GM18508 (cell line): ENCODE measurements around the gene GRIN3B.

Experiments
- ATAC-seq: cut with Tn5 transposase; IDR thresholded peaks from one replicate; pipeline ENCODE4 v1.9.1; 2021; ENCODE audit warnings: moderate number of reproducible peaks; ENCODE audit not compliant: insufficient read depth, unreplicated experiment

Gene GRIN3B

GRCh38 chr19:1053176-1054101, 53.2 kb downstream of the GRIN3B start:
- no peak for ATAC-seq

GRCh38 chr19:1054102-1055027, 54.1 kb downstream of the GRIN3B start:
- ATAC-seq, result no peak

- ATAC-seq, result no peak
Measured at GRCh38 chr19:1055028-1055425, 54.8 kb downstream of the GRIN3B start.

GRCh38 chr19:1055886-1056620, 55.8 kb downstream of the GRIN3B start:
- no peak for ATAC-seq

- ATAC-seq, result no peak
Measured at GRCh38 chr19:1057176-1057855, 57.1 kb downstream of the GRIN3B start.

- no peak for ATAC-seq
Measured at GRCh38 chr19:1058112-1058511, 57.9 kb downstream of the GRIN3B start.
